Measurements from ENCODE around the gene LRRC8B.
"Not testable (repeated sequence)": the region's sequence is repeated elsewhere in the genome, so short reads cannot be mapped to it uniquely, and the experiment has no call there.

Gene LRRC8B

DNA sequence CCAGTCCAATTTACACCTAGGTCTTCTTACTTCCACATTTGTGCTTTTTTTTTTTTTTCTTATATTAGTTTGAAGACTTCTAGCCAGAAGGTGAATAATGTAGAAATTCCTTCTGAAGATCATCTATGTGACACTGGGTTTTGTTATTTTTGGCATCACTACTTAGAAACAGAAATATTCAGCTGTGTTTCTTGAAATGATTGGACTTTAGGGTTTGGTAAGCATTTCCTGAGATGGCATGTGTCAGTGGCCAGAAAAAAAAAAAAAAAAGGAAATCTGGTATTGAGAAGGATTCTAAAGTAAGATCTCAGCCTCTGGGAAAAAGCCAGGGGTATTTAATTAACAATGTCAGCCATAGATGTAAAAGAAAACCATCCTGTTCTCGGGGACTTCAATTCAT, 64.9 kb downstream of the LRRC8B start:
- H3K4me3 ChIP-seq (replicated peaks; ENCODE audit: low read depth, low read length), result no peak overlapping the region
- no peak for DNase-seq (ENCODE audit: extremely low read depth, low read depth)
- TF ChIP-seq, protein P1, sequence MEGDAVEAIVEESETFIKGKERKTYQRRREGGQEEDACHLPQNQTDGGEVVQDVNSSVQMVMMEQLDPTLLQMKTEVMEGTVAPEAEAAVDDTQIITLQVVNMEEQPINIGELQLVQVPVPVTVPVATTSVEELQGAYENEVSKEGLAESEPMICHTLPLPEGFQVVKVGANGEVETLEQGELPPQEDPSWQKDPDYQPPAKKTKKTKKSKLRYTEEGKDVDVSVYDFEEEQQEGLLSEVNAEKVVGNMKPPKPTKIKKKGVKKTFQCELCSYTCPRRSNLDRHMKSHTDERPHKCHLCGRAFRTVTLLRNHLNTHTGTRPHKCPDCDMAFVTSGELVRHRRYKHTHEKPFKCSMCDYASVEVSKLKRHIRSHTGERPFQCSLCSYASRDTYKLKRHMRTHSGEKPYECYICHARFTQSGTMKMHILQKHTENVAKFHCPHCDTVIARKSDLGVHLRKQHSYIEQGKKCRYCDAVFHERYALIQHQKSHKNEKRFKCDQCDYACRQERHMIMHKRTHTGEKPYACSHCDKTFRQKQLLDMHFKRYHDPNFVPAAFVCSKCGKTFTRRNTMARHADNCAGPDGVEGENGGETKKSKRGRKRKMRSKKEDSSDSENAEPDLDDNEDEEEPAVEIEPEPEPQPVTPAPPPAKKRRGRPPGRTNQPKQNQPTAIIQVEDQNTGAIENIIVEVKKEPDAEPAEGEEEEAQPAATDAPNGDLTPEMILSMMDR (IDR thresholded peaks at IDR 0.05; ENCODE audit: low read depth, low read length, missing control alignments), result no peak

DNA sequence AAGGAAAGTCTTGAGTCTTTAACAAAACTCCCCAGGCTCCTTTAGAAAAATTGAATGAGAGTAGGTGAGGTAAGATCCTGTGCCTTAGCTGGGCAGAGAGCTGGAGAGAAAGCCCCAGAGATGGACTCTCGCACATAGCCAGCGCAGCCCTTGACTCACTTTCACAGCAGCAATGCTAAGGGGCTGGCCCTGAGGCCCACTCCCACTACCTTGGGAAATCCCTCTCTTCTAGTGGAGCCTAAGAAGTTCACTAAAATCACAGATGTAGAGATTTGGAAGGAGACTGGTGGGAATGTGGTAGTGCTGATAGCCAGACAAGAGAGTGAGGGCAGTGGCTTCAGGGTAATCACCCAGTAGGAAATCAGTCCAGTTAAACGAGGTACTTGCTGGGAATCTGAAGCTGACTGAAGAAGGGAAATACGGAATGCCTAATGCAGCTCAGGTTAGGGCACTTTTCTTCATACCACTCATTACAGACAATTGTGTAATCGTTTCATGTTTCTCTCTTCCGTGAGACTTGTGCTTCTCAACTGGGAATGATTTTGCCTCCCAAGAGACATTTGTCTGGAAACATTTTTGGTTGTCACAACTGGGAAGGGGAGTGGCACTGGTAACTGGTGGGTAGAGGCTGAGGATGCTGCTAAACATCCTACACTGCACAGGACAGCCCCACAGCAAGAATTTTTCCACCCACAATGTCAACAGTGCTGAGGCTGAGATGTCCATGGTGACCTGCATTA, 65.9 kb downstream of the LRRC8B start:
- TF ChIP-seq, protein P1 (IDR thresholded peaks at IDR 0.05; ENCODE audit: low read depth, low read length, missing control alignments), result no peak
- no peak overlapping the region for H3K4me3 ChIP-seq (replicated peaks; ENCODE audit: low read depth, low read length)
- DNase-seq (ENCODE audit: extremely low read depth, low read depth), result no peak

DNA sequence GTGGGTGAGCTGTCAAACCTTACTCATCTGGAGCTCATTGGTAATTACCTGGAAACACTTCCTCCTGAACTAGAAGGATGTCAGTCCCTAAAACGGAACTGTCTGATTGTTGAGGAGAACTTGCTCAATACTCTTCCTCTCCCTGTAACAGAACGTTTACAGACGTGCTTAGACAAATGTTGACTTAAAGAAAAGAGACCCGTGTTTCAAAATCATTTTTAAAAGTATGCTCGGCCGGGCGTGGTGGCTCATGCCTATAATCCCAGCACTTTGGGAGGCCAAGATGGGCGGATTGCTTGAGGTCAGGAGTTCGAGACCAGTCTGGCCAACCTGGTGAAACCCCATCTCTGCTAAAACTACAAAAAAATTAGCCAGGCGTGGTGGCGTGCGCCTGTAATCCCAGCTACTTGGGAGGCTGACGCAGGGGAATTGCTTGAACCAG, 68.3 kb downstream of the LRRC8B start:
- H3K4me3 ChIP-seq (replicated peaks; ENCODE audit: low read depth, low read length); DNase-seq (ENCODE audit: extremely low read depth, low read depth): not testable (repeated sequence)

DNA sequence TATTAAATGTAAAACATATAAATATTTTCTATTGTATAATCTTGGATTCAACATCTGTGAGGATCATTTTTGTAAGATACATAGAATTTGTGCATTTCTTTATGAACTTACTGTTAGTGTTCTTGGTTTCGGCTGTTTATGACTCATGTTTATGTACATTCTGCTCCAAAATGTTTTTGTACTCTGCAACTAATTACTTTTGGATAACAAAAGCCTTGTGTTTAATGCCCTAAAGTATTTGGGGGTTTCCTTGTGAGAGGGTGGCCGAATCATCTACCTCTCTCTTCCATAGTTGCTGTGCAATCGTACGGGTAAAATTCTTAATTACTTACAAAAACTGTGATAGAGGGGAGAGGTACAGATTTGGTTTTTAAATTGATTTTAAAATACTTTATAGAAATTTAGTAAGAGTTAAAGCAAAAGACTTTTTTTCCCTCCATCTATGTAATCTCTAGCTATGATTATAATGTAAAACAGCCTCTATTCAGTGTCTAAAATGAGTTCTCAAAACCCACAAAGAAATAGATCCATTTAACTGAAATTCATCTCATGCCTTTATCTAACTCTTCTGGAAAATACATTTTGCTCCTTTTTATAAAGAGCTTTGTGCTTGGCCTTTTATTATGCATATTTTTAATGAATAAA, 69.6 kb downstream of the LRRC8B start:
- TF ChIP-seq, protein P1 (IDR thresholded peaks at IDR 0.05; ENCODE audit: low read depth, low read length, missing control alignments), result no peak
- H3K4me3 ChIP-seq (replicated peaks; ENCODE audit: low read depth, low read length), result no peak overlapping the region
- DNase-seq (ENCODE audit: extremely low read depth, low read depth), result peak; percentile 7

DNA sequence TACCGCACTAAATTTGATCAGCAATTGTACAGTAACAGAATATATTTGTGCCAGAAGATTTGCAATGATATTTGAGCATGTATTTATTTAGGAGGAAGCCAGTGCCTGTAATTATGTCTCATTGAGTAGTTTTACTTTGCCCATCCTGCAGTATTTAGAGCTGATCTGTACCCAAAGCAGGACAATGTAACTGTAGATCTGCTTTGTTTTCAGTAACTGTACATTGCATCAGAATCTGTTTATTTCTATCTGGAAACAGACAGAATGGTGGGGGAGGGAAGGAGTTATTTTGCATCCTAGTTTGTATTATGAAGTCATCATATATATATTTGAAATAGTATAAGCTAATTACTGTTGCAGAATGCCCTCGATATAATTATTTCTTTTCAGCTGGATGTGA, 72.1 kb downstream of the LRRC8B start:
- DNase-seq (ENCODE audit: extremely low read depth, low read depth), result no peak
- TF ChIP-seq, protein P1 (IDR thresholded peaks at IDR 0.05; ENCODE audit: low read depth, low read length, missing control alignments), result no peak
- H3K4me3 ChIP-seq (replicated peaks; ENCODE audit: low read depth, low read length), result no peak overlapping the region

DNA sequence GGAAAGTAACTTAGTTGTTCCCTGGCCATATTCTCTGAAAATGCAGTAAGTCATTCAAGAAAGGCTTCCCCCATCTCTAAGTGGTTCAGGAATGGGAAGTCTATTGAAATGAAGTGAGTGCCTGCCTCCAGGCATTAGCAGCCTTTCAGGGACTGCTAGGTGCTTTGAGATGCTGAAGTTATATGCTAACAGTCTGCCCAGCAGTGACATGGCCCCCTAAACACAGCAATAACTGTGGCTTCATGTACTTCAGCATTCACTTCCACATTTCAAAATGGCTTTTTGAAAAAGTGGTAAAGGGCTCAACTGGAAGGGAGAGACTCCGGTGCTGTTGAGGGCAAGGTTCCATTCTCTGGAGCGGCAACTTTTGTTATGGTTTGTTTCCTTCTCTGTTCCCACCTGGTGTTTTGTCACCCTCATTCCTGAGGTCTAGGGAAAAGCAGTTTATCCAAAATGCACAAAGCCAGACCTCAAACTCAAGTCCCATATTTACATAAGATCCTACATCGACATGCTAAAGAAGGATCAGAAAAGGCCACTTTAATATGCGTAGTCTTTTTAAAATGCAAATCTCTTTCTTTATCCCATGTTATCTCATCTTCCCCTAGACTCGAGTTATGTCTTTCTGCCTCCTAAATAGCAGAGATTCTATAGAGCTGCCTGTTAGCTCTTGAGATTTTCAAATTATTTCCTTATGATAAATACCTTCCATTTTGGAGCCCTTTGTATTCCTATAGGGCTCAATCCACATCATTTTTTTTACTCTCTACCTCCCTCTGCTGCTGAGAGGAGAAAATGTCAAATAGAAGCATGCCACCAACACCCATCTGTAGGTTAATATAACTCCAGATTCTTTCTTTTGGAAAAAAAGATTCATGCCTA, 74.1 kb downstream of the LRRC8B start:
- DNase-seq (ENCODE audit: extremely low read depth, low read depth), result no peak

More for the DNA sequence above, 74.1 kb downstream of the LRRC8B start:
- H3K4me3 ChIP-seq (replicated peaks; ENCODE audit: low read depth, low read length), result no peak overlapping the region
- TF ChIP-seq, protein P1 (IDR thresholded peaks at IDR 0.05; ENCODE audit: low read depth, low read length, missing control alignments), result peak; percentile 45
